IMR-90 (cell line): ENCODE data around the gene MYLK4. TPM values are rescaled to one million over a fixed set of nuclear protein-coding genes. Genes with fewer than 3 reads are reported as not detected.
A peak's percentile ranks its signal among the peaks of the same experiment; 100 is the strongest.

Source experiments
- ATAC-seq: fragments of 200-7000 bp; cut with Tn5 transposase; 2 replicates; pipeline ENCODE4 v1.9.1; 2020; ENCODE audit warnings: low read depth, mild to moderate bottlenecking, moderate library complexity
- BruUV-seq: library from RNA; stranded (reverse); fragments of 400-500 nt; replicated peaks from 2 replicates; lab custom pipeline; 2021; lab: Mats Ljungman, UMichigan
- CTCF ChIA-PET: fragments of 300-600 bp; formaldehyde crosslinking; extraction: SDS; loops from one replicate; lab custom pipeline; 2021; ENCODE audit warnings: antibody characterized with exemption; lab: Yijun Ruan, JAX
- POLR2A ChIA-PET: fragments of 300-600 bp; sonication (Branson Sonifier 250); formaldehyde crosslinking; loops from one replicate; lab custom pipeline; 2022; ENCODE audit warnings: antibody characterized with exemption; ENCODE audit not compliant: unreplicated experiment; lab: Charles Lee
- DNase-seq: peaks from one replicate; pipeline ENCODE4 v3.0.0; 2013
- H2AFZ ChIP-seq: replicated peaks from 2 replicates; pipeline ENCODE3; 2013; ENCODE audit warnings: low read length, mild to moderate bottlenecking; ENCODE audit not compliant: poor library complexity
- H2AK5ac ChIP-seq: 2 replicates; pipeline ENCODE4 v1.6.1; 2013; ENCODE audit warnings: low read depth, low read length, inconsistent platforms
- H2AK9ac ChIP-seq: replicated peaks from 2 replicates; pipeline ENCODE3; 2013; ENCODE audit warnings: mild to moderate bottlenecking, low read depth, low read length, moderate library complexity; ENCODE audit not compliant: poor library complexity
- H2BK120ac ChIP-seq: 2 replicates; pipeline ENCODE4 v1.6.1; 2013; ENCODE audit warnings: low read depth, low read length, inconsistent platforms
- H2BK15ac ChIP-seq: 3 replicates; pipeline ENCODE4 v1.6.1; 2013; ENCODE audit warnings: low read depth, low read length, inconsistent platforms
- H2BK20ac ChIP-seq: 2 replicates; pipeline ENCODE4 v1.6.1; 2013; ENCODE audit warnings: low read depth, mild to moderate bottlenecking, inconsistent platforms, low read length, moderate library complexity
- H2BK5ac ChIP-seq: 2 replicates; pipeline ENCODE4 v1.6.1; 2013; ENCODE audit warnings: mild to moderate bottlenecking, low read depth, low read length, inconsistent platforms; ENCODE audit not compliant: poor library complexity, severe bottlenecking
- H3K14ac ChIP-seq: replicated peaks from 2 replicates; pipeline ENCODE4 v1.6.1; 2013; ENCODE audit warnings: low read depth, low read length, inconsistent platforms
- H3K18ac ChIP-seq: 2 replicates; pipeline ENCODE4 v1.6.1; 2013; ENCODE audit warnings: low read depth, low read length, control low read depth
- H3K23ac ChIP-seq: 2 replicates; pipeline ENCODE4 v1.6.1; 2013; ENCODE audit warnings: low read depth, low read length, inconsistent platforms
- H3K27ac ChIP-seq: 2 replicates; pipeline ENCODE4 v1.5.1; 2013; ENCODE audit warnings: mild to moderate bottlenecking, control low read depth, low read length; ENCODE audit not compliant: insufficient read depth
- H3K27me3 ChIP-seq: 2 replicates; pipeline ENCODE4 v1.6.1; 2013; ENCODE audit warnings: low read length; ENCODE audit not compliant: control insufficient read depth, insufficient read depth
- H3K36me3 ChIP-seq: 2 replicates; pipeline ENCODE4 v1.6.1; 2013; ENCODE audit warnings: low read length, mixed read lengths; ENCODE audit not compliant: control insufficient read depth, insufficient read depth
- H3K4ac ChIP-seq: 2 replicates; pipeline ENCODE4 v1.6.1; 2013; ENCODE audit warnings: low read depth, low read length, inconsistent platforms
- H3K4me1 ChIP-seq: 2 replicates; pipeline ENCODE4 v1.6.1; 2013; ENCODE audit warnings: low read length, mixed read lengths; ENCODE audit not compliant: control insufficient read depth, insufficient read depth
- H3K4me2 ChIP-seq: 2 replicates; pipeline ENCODE4 v1.6.1; 2013; ENCODE audit warnings: low read depth, mild to moderate bottlenecking, control low read depth, low read length, moderate library complexity
- H3K4me3 ChIP-seq: 2 replicates; pipeline ENCODE4 v1.5.1; 2013; ENCODE audit warnings: low read depth, mild to moderate bottlenecking, control low read depth, low read length, moderate library complexity; ENCODE audit not compliant: insufficient read depth
- H3K56ac ChIP-seq: 2 replicates; pipeline ENCODE4 v1.6.1; 2013; ENCODE audit warnings: low read length, inconsistent platforms; ENCODE audit not compliant: insufficient read depth; ENCODE audit errors: extremely low read depth
- H3K79me1 ChIP-seq, 2 experiments: 2 replicates each; pipeline ENCODE4 v1.6.1; 2013; ENCODE audit warnings: low read length in 2 of 2, inconsistent platforms in 1 of 2, low read depth in 1 of 2
- H3K9ac ChIP-seq: 2 replicates; pipeline ENCODE4 v1.6.1; 2013; ENCODE audit warnings: low read depth, low read length, control low read depth
- H3K9me1 ChIP-seq: 2 replicates; pipeline ENCODE4 v1.6.1; 2013; ENCODE audit warnings: low read length, inconsistent platforms; ENCODE audit not compliant: insufficient read depth
- H3K9me3 ChIP-seq: 2 replicates; pipeline ENCODE4 v1.6.1; 2013; ENCODE audit warnings: low read length; ENCODE audit not compliant: control insufficient read depth, insufficient read depth
- H4K20me1 ChIP-seq: 2 replicates; pipeline ENCODE4 v1.6.1; 2013; ENCODE audit warnings: low read length, inconsistent platforms; ENCODE audit not compliant: insufficient read depth
- H4K5ac ChIP-seq: 2 replicates; pipeline ENCODE4 v1.6.1; 2013; ENCODE audit warnings: mild to moderate bottlenecking, low read depth, low read length, control low read depth
- H4K8ac ChIP-seq, 2 experiments: 2 replicates each; pipeline ENCODE4 v1.6.1; 2013; ENCODE audit warnings: low read depth in 2 of 2, low read length in 2 of 2, control low read depth in 1 of 2, inconsistent platforms in 1 of 2
- H4K91ac ChIP-seq: 2 replicates; pipeline ENCODE4 v1.6.1; 2013; ENCODE audit warnings: low read depth, low read length, inconsistent platforms; ENCODE audit not compliant: insufficient read depth
- BHLHE40 ChIP-seq: fragments of 150-350 bp; IDR thresholded peaks from 2 replicates; pipeline ENCODE4 v1.6.1; 2016; ENCODE audit warnings: mild to moderate bottlenecking, low read depth, low read length
- CEBPB ChIP-seq: IDR thresholded peaks from 2 replicates; pipeline ENCODE4 v1.6.1; 2012; ENCODE audit warnings: low read depth, low read length, improper control_type of control experiment
- CHD1 ChIP-seq: IDR thresholded peaks from 2 replicates; pipeline ENCODE4 v1.6.1; 2012; ENCODE audit warnings: low read depth, low read length, improper control_type of control experiment
- ELK1 ChIP-seq: fragments of 150-350 bp; IDR thresholded peaks from 2 replicates; pipeline ENCODE4 v1.6.1; 2016; ENCODE audit warnings: low read depth, mild to moderate bottlenecking, low read length, moderate library complexity, borderline replicate concordance
- FOS ChIP-seq: fragments of 150-350 bp; IDR thresholded peaks from 2 replicates; pipeline ENCODE4 v1.6.1; 2016; ENCODE audit warnings: low read depth, low read length
- MAFK ChIP-seq: IDR thresholded peaks from 2 replicates; pipeline ENCODE4 v1.6.1; 2012; ENCODE audit warnings: low read depth, low read length, improper control_type of control experiment
- MAZ ChIP-seq: IDR thresholded peaks from 2 replicates; pipeline ENCODE4 v1.6.1; 2012; ENCODE audit warnings: low read depth, mild to moderate bottlenecking, low read length, improper control_type of control experiment, moderate library complexity, borderline replicate concordance
- MXI1 ChIP-seq: IDR thresholded peaks from 2 replicates; pipeline ENCODE4 v1.6.1; 2012; ENCODE audit warnings: low read depth, mild to moderate bottlenecking, low read length, moderate library complexity, borderline replicate concordance
- NFE2L2 ChIP-seq: fragments of 150-350 bp; IDR thresholded peaks from 2 replicates; pipeline ENCODE4 v1.6.1; 2016; ENCODE audit warnings: low read depth, mild to moderate bottlenecking, low read length
- POLR2A ChIP-seq: IDR thresholded peaks from 2 replicates; pipeline ENCODE4 v1.6.1; 2012; ENCODE audit warnings: mild to moderate bottlenecking, low read depth, low read length
- RAD21 ChIP-seq: IDR thresholded peaks from 2 replicates; pipeline ENCODE4 v1.6.1; 2012; ENCODE audit warnings: low read length, improper control_type of control experiment
- RCOR1 ChIP-seq: IDR thresholded peaks from 2 replicates; pipeline ENCODE4 v1.6.1; 2012; ENCODE audit warnings: mild to moderate bottlenecking, low read length, improper control_type of control experiment; ENCODE audit not compliant: insufficient replicate concordance
- RFX5 ChIP-seq: IDR thresholded peaks from 2 replicates; pipeline ENCODE4 v1.8.0; 2012; ENCODE audit warnings: low read depth, mild to moderate bottlenecking, low read length, moderate library complexity
- SMC3 ChIP-seq: fragments of 150-350 bp; IDR thresholded peaks from 2 replicates; pipeline ENCODE4 v1.6.1; 2016; ENCODE audit warnings: low read depth, mild to moderate bottlenecking, antibody characterized with exemption, low read length, moderate library complexity
- WGBS, 2 experiments: methylation state at CpG; one replicate each; pipeline versions ENCODE4 v1.1.5 to v1.1.7; 2013; ENCODE audit warnings: missing lambda C conversion rate in 2 of 2; ENCODE audit not compliant: insufficient read length in 1 of 2; ENCODE audit errors: extremely low coverage in 2 of 2; 5-methylcytosine and 5-hydroxymethylcytosine counted together
- dilution Hi-C: fragments of 300-500 bp; cut with HindIII; formaldehyde crosslinking; loops from one replicate; pipeline ENCODE4 v1.14.3; 2018; ENCODE audit warnings: low sequenced_read_pairs; ENCODE audit not compliant: unreplicated experiment
- in situ Hi-C: fragments of 300-500 bp; cut with MboI; formaldehyde crosslinking; loops from 3 replicates; pipeline ENCODE4 v1.14.3; 2019; ENCODE audit warnings: low sequenced_read_pairs, inconsistent platforms, mixed read lengths
- intact Hi-C: fragments of 100-400 bp; cut with micrococcal nuclease; formaldehyde crosslinking; loops from 2 replicates; pipeline ENCODE4 v1.10.0; 2022
- polyA plus RNA-seq, 3 experiments: library from polyadenylated mRNA; depleted of rRNA; stranded (reverse); fragments of >200 nt; gene quantifications; 2 replicates each; pipeline ENCODE4 v1.2.3, GENCODE V29; 2012; ENCODE audit warnings: low replicate concordance in 1 of 3
- total RNA-seq: library from RNA; depleted of rRNA; stranded (reverse); fragments of >200 nt; gene quantifications from 2 replicates; pipeline ENCODE4 v1.2.3, GENCODE V29; 2012
- TF ChIP-seq, protein P1 (sequence below): fragments of 150-350 bp; IDR thresholded peaks from 2 replicates; pipeline ENCODE4 v1.6.1; 2017; ENCODE audit warnings: mild to moderate bottlenecking, antibody characterized with exemption, low read length, low read depth

The MYLK4 gene
- total and polyA plus RNA-seq, 2 of the 4 experiments (the other 2 are of a cell fraction), result under 0.01 to 0.07 TPM

GRCh38 chr6:2793534-2794151 is 42.9 kb upstream of the MYLK4 start:
- peak overlapping the region; percentile 82 for H2AK5ac ChIP-seq
- ATAC-seq (no peak), DNase-seq (no peak)
- dilution Hi-C loops (no loop called here), in situ Hi-C loops (loop anchor here (5.0 to 10.0 kb wide), 2 partner anchors 49 to 141 kb away; partner anchors contain the start of gene SERPINB1), intact Hi-C loops (no loop called here)
- H2AK9ac ChIP-seq, result peak overlapping the region; percentile 34
- WGBS, 2 experiments, result 80% methylated on average over 2 of the region's 9 CpGs; no CpG with 5 or more reads in 1 of the 2 experiments
- BruUV-seq, result no TSS peak
- H3K27ac ChIP-seq, result no peak overlapping the region
- H3K56ac ChIP-seq, result no peak overlapping the region
- H3K79me1 ChIP-seq, result peaks cover 7 to 46% of the 10 kb centered on the region in 2 experiments; a peak in 3 of 4 replicates
- H3K27me3 ChIP-seq, result no peaks in the 10 kb centered on the region
- 0 out of 2 replicates have a peak overlapping the region, but pooled peaks have one; percentile 20 for H3K18ac ChIP-seq
- H2BK120ac ChIP-seq, result peak overlapping the region; percentile 40; the same call in 1 of the 2 replicates
- H2BK15ac ChIP-seq, result 0 out of 3 replicates have a peak overlapping the region, but pooled peaks have one; percentile 47
- H2BK5ac ChIP-seq, result no peak overlapping the region
- peak overlapping the region; percentile 49 for H4K91ac ChIP-seq
- no peak overlapping the region for H2AFZ ChIP-seq
- H3K14ac ChIP-seq, result peak overlapping the region; percentile 22; the same call in 1 of the 2 replicates
- H3K9ac ChIP-seq, result no peak overlapping the region
- no peak overlapping the region for H3K23ac ChIP-seq
- no peaks in the 10 kb centered on the region for H3K36me3 ChIP-seq
- H3K4me2 ChIP-seq, result no peak overlapping the region
- H2BK20ac ChIP-seq, result 0 out of 2 replicates have a peak overlapping the region, but pooled peaks have one; percentile 4
- H3K9me3 ChIP-seq, result no peaks in the 10 kb centered on the region
- peaks cover 17% of the 10 kb centered on the region; the same call in 1 of the 2 replicates for H3K9me1 ChIP-seq
- CTCF ChIA-PET, result interaction anchor here (0.9 to 1.0 kb wide), 2 partner anchors 46 to 48 kb away, joined by 3 to 10 read pairs; partner anchors contain the start of gene SERPINB1
- peak overlapping the region in 1 of 2 experiments; percentile 17; a peak in 1 of 4 replicates for H4K8ac ChIP-seq
- H4K5ac ChIP-seq, result peak overlapping the region; percentile 35
- H3K4me3 ChIP-seq, result no peak overlapping the region
- POLR2A ChIA-PET, result no interaction called here
- peaks cover 4% of the 10 kb centered on the region for H4K20me1 ChIP-seq
- H3K4ac ChIP-seq, result peak overlapping the region; percentile 18
- H3K4me1 ChIP-seq, result peaks cover 17% of the 10 kb centered on the region
- TF ChIP-seq MAFK, result no peak
- no peak for TF ChIP-seq SMC3
- no peak for TF ChIP-seq ELK1
- no peak for TF ChIP-seq RCOR1
- TF ChIP-seq CEBPB, result no peak
- TF ChIP-seq, protein P1, sequence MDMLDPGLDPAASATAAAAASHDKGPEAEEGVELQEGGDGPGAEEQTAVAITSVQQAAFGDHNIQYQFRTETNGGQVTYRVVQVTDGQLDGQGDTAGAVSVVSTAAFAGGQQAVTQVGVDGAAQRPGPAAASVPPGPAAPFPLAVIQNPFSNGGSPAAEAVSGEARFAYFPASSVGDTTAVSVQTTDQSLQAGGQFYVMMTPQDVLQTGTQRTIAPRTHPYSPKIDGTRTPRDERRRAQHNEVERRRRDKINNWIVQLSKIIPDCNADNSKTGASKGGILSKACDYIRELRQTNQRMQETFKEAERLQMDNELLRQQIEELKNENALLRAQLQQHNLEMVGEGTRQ, result no peak
- TF ChIP-seq MXI1, result no peak
- TF ChIP-seq POLR2A, result no peak
- TF ChIP-seq CHD1, result no peak
- TF ChIP-seq RFX5, result no peak
- no peak for TF ChIP-seq NFE2L2
- no peak for TF ChIP-seq MAZ
- no peak for TF ChIP-seq BHLHE40
- TF ChIP-seq RAD21, result no peak
- TF ChIP-seq FOS, result no peak
